Small intestine (tissue), 7 donors: ENCODE results near the gene CCNG2. TPM values are rescaled to one million over a fixed set of nuclear protein-coding genes. Genes with fewer than 3 reads are reported as not detected.

ENCODE experiments used
- DNase-seq, 2 donors: peaks; one replicate each; pipeline versions ENCODE4 v3.0.0 to v3.0.0-alpha.2; 2013
- FAIRE-seq: peaks from 2 replicates; lab custom pipeline; 2012; peaks lifted over from hg19 to GRCh38; lab: Jason Lieb, UNC
- H3K27ac ChIP-seq, 3 donors: one replicate each; pipeline ENCODE4 v1.5.1; 2013; ENCODE audit warnings: low read length in 2 of 3, mild to moderate bottlenecking in 2 of 3, control low read depth in 1 of 3, inconsistent platforms in 1 of 3, low read depth in 1 of 3, moderate library complexity in 1 of 3
- H3K27me3 ChIP-seq, 3 donors: one replicate each; pipeline ENCODE4 v1.6.1; 2013; ENCODE audit warnings: low read length in 3 of 3, inconsistent platforms in 1 of 3; ENCODE audit not compliant: control insufficient read depth in 3 of 3, insufficient read depth in 3 of 3
- H3K36me3 ChIP-seq, 3 donors: one replicate each; pipeline ENCODE4 v1.6.1; 2013; ENCODE audit warnings: low read length in 3 of 3, inconsistent platforms in 1 of 3, low read depth in 1 of 3, mild to moderate bottlenecking in 1 of 3, moderate library complexity in 1 of 3; ENCODE audit not compliant: control insufficient read depth in 3 of 3, insufficient read depth in 2 of 3
- H3K4me1 ChIP-seq, 3 donors: one replicate each; pipeline ENCODE4 v1.6.1; 2013; ENCODE audit warnings: low read length in 2 of 3, inconsistent platforms in 1 of 3, low read depth in 1 of 3, mild to moderate bottlenecking in 1 of 3, moderate library complexity in 1 of 3; ENCODE audit not compliant: control insufficient read depth in 3 of 3, insufficient read depth in 2 of 3
- H3K4me3 ChIP-seq, 3 donors: one replicate each; pipeline ENCODE4 v1.5.1; 2013; ENCODE audit warnings: low read length in 3 of 3, control low read depth in 1 of 3, inconsistent platforms in 1 of 3, low read depth in 1 of 3, mild to moderate bottlenecking in 1 of 3, moderate library complexity in 1 of 3
- H3K9me3 ChIP-seq, 2 donors: one replicate each; pipeline ENCODE4 v1.6.1; 2013; ENCODE audit warnings: low read depth in 1 of 2, low read length in 1 of 2; ENCODE audit not compliant: control insufficient read depth in 2 of 2, insufficient read depth in 1 of 2
- WGBS, 3 donors: extraction: QIAGEN DNeasy Blood & Tissue Kit; methylation state at CpG; one replicate each; pipeline ENCODE4 v1.1.7; 2013; 5-methylcytosine and 5-hydroxymethylcytosine counted together
- polyA plus RNA-seq, 4 donors: library from polyadenylated mRNA; stranded (reverse) in 3 of 4; unstranded in 1 of 4; fragments of 200-250 nt in 3 of 4; fragments of 120-200 nt in 1 of 4; gene quantifications; one replicate each; pipeline versions ENCODE4 v1.2.1 to v1.2.3, GENCODE V29; 2013
- donor health status: healthy with polysubstance abuse.
- donor health status: control.
- donor health status: control.
- donor health status: Bipolar disorder and iron deficiency.
- donor health status: healthy.

The CCNG2 gene
- polyA plus RNA-seq, 4 donors, result 9.2 to 223 (median 12.0) TPM

GRCh38 chr4:77202491-77202890 is 45.5 kb downstream of the CCNG2 start:
- 23 to 57% (median 24%) methylated on average over 1 of the region's 1 CpG for WGBS, 3 donors
- no peaks in the 10 kb centered on the region for H3K27me3 ChIP-seq
- FAIRE-seq (no peak), DNase-seq (peak; percentile 43 to 79)
- H3K4me3 ChIP-seq, result no peak overlapping the region
- no peaks in the 10 kb centered on the region for H3K36me3 ChIP-seq
- peaks cover 0 to 10% (median 0%) of the 10 kb centered on the region in 3 donors for H3K4me1 ChIP-seq
- peak overlapping the region in 1 of 3 donors; percentile 16 for H3K27ac ChIP-seq
- no peaks in the 10 kb centered on the region for H3K9me3 ChIP-seq

GRCh38 chr4:77203380-77204197 is 46.6 kb downstream of the CCNG2 start:
- DNase-seq (peak; percentile 80 to 87), FAIRE-seq (no peak)
- H3K4me1 ChIP-seq, result peaks cover 0 to 10% (median 0%) of the 10 kb centered on the region in 3 donors
- H3K4me3 ChIP-seq, result no peak overlapping the region
- WGBS, 3 donors, result 14 to 20% (median 15%) methylated on average over 8 of the region's 8 CpGs
- no peak overlapping the region for H3K27ac ChIP-seq
- no peaks in the 10 kb centered on the region for H3K9me3 ChIP-seq
- H3K36me3 ChIP-seq, result no peaks in the 10 kb centered on the region
- H3K27me3 ChIP-seq, result no peaks in the 10 kb centered on the region

- no peak overlapping the region for H3K27ac ChIP-seq
- H3K9me3 ChIP-seq, result no peaks in the 10 kb centered on the region
- no peaks in the 10 kb centered on the region for H3K27me3 ChIP-seq
- DNase-seq (no peak), FAIRE-seq (no peak)
- H3K4me3 ChIP-seq, result no peak overlapping the region
- H3K4me1 ChIP-seq, result peaks cover 0 to 10% (median 0%) of the 10 kb centered on the region in 3 donors
- no peaks in the 10 kb centered on the region for H3K36me3 ChIP-seq
Observed at GRCh38 chr4:77204621-77205020, 47.6 kb downstream of the CCNG2 start.

- H3K4me1 ChIP-seq, result no peaks in the 10 kb centered on the region
- no peak for FAIRE-seq
- DNase-seq, result no peak
- 96 to 100% (median 97%) methylated on average over 1 of the region's 1 CpG for WGBS, 3 donors
- no peaks in the 10 kb centered on the region for H3K9me3 ChIP-seq
- no peak overlapping the region for H3K27ac ChIP-seq
- H3K4me3 ChIP-seq, result no peak overlapping the region
- no peaks in the 10 kb centered on the region for H3K36me3 ChIP-seq
- H3K27me3 ChIP-seq, result no peaks in the 10 kb centered on the region
Observed at GRCh38 chr4:77209012-77209411, 52.0 kb downstream of the CCNG2 start.

GRCh38 chr4:77209936-77210335 is 52.9 kb downstream of the CCNG2 start:
- 72 to 86% (median 81%) methylated on average over 5 of the region's 5 CpGs for WGBS, 3 donors
- Histone ChIP-seq H3K36me3 (no peaks in the 10 kb centered on the region), H3K4me3 (no peak overlapping the region), H3K27ac (no peak overlapping the region), H3K4me1 (no peaks in the 10 kb centered on the region), H3K27me3 (no peaks in the 10 kb centered on the region), H3K9me3 (no peaks in the 10 kb centered on the region)
- DNase-seq (no peak), FAIRE-seq (no peak)

GRCh38 chr4:77215107-77215506 is 58.1 kb downstream of the CCNG2 start:
- Histone ChIP-seq H3K36me3 (no peaks in the 10 kb centered on the region), H3K9me3 (no peaks in the 10 kb centered on the region), H3K27ac (no peak overlapping the region), H3K4me1 (no peaks in the 10 kb centered on the region), H3K4me3 (no peak overlapping the region), H3K27me3 (no peaks in the 10 kb centered on the region)
- 82 to 84% (median 83%) methylated on average over 4 of the region's 4 CpGs for WGBS, 3 donors
- no peak for FAIRE-seq
- no peak for DNase-seq

- no peaks in the 10 kb centered on the region for H3K27me3 ChIP-seq
- FAIRE-seq (no peak), DNase-seq (no peak)
- no peaks in the 10 kb centered on the region for H3K36me3 ChIP-seq
- no peak overlapping the region for H3K27ac ChIP-seq
- H3K4me3 ChIP-seq, result no peak overlapping the region
- H3K9me3 ChIP-seq, result no peaks in the 10 kb centered on the region
- 88 to 100% (median 96%) methylated on average over 1 of the region's 1 CpG for WGBS, 3 donors
- H3K4me1 ChIP-seq, result no peaks in the 10 kb centered on the region
Observed at GRCh38 chr4:77217526-77217925, 60.5 kb downstream of the CCNG2 start.

GRCh38 chr4:77219266-77219665 is 62.3 kb downstream of the CCNG2 start:
- no peak for DNase-seq
- H3K27me3 ChIP-seq, result no peaks in the 10 kb centered on the region
- no peaks in the 10 kb centered on the region for H3K4me1 ChIP-seq
- H3K9me3 ChIP-seq, result no peaks in the 10 kb centered on the region
- no peak for FAIRE-seq
- no peak overlapping the region for H3K4me3 ChIP-seq
- H3K27ac ChIP-seq, result no peak overlapping the region
- no peaks in the 10 kb centered on the region for H3K36me3 ChIP-seq
- 92 to 95% (median 95%) methylated on average over 2 of the region's 2 CpGs for WGBS, 3 donors
